ENCODE results near the gene SMAP1.

Gene SMAP1

DNA sequence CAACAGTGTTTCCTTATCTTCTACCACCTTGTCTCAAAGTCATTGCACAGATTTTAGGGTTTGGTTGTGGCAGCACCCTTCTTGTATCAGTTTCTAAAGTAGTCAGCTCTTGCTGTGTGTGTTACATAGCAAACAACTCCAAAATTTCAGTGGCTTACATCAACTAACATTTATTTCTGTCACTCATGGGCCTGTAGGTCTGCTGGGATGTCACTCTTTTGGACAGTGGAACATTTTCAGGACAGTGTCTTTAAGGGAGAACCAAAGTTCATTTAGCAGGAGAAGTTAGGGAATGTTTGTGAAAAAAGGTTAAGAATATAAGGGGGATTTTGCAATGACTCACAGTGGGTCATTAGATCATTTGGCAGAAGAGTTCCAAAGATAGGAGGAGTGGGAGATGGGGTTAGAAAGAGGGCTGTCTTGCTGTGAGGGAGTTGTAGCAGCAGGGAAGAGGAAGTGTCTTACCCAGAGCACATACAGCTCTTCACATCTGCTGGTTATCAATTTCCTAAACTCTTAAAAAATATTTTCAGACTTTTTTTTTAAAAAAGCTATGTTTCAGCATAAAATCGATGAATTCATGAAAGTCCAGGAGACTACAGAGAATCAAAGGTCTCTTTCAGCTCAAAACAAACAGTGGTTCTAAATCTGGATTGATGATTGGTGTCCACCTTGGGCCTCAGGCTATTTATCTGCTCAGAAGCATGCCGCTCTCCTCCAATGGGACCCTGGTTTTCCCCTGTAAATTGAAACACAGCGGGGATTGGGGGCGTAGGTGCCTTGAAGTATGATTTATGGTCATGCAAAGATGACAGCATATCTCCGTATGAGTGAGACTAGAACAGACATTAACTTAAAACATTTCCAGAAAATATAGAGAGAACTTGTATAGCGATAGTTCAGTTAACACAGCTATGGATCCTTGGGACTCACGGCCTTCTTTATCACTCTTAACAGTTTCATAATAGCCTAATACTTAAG lies 171.9 kb downstream of the SMAP1 start:
- DNase-seq, result no peak

DNA sequence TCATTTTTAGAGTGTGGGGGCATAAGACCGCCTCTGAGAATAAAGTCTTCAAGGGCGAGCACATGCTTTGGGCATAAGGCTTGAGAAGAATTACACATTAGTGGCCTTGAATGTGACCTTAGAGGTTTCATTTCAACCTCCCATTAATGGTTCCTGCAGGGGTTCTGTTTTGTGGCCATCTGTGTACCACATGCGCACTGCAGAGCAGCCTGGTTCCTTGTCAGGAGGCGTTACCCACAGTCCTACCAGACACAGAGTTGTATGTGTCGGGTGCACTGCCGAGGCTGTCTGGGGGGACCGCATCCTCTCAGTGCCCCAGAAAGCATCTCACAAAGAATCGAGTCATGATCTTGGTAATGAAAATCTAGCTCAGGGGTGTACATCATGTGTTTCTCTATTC lies 173.4 kb downstream of the SMAP1 start:
- no peak for DNase-seq

DNA sequence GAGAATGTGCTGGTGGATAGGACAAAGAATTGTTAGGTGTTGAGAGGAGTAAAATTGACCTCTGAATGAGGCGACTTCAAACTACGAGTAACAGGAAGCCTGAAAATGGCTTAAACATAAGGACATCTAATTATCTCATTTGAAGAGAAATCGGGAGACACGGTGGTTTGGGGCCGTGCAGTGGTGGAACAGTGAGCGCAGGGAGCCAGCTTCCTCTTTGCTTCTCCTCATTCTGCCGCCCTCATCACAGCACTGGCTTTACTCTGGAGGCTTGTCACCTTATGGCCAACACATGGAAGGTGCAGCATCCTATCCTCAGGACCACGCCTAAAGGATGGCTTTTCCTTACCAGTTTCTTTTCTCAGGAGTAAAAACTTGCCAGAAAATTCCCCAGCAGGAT lies 174.9 kb downstream of the SMAP1 start:
- DNase-seq, result no peak

DNA sequence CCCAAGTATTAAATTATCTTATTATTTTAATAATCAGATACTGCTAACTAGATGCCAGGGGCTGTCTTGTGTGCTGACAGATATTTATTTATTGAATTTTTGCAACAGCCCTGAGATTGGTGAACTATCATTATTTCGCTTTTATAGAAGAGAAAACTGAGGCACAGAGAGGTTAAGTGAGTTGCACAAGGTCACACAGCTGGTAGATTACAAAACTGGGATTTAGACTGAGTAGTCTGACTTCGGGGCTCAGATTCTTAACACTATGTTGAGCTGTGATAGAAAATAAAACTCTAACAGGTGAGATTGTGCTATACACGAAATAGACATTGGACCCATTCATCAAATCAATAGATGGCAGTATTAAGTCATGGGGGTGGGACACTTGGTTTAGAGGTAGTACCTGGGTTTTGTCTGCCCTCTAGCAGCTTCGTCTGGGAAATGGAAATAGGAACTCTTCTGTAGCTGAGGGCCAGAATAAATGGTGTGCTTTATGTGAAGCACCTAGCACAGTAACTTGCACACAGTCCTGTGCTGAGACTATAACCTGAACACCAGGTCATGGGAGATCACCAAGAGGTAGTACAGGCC lies 175.7 kb downstream of the SMAP1 start:
- DNase-seq, result no peak

DNA sequence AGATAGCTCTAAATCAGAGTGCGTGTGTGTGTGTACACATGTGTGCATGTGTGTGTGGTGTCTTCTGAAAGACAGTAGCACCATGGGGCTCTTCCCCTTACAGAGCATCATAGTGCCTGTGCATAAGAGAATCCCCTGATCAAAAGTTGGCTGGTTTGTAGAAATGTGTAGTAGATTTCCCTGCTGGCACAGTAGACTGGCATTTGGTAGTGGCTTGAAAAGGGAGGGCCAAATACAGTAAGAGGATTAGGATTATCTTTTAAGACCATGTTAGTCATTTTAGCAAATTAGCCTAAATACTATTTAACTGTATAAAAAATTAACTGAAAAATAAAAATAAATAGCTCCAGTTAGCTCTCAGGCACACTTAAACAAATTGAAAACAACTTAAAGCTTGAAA lies 176.6 kb downstream of the SMAP1 start:
- no peak for DNase-seq

DNA sequence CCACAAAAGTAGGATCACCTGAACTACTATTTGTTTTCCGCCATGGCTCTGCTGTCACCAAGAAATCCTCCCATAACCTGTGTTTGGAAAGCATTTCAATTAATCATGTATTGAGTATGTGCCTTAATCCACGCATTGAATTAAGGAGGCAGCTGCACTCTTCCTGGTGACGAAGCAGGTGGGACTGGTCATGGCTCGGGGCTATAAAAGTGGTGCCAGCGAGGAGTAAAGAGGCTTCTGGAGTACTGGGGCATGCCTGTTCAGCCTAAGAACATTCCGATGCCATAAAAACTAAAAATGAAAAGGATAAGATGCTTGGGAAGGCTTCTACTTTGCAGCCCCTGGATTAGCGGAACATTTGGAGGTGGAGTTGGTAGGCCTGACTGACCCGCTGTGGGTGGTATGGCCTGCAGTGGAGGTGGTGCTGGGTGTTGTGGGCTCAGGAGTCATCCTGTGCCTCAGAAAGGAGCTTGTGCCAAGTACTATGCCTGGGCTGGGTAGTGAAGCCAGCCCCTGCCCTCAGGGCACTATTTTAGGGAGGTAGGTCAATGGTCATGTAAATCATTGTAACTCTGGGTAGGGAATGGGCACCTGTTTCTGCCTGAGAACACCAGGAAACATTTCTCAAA lies 178.6 kb downstream of the SMAP1 start:
- DNase-seq, result no peak

DNA sequence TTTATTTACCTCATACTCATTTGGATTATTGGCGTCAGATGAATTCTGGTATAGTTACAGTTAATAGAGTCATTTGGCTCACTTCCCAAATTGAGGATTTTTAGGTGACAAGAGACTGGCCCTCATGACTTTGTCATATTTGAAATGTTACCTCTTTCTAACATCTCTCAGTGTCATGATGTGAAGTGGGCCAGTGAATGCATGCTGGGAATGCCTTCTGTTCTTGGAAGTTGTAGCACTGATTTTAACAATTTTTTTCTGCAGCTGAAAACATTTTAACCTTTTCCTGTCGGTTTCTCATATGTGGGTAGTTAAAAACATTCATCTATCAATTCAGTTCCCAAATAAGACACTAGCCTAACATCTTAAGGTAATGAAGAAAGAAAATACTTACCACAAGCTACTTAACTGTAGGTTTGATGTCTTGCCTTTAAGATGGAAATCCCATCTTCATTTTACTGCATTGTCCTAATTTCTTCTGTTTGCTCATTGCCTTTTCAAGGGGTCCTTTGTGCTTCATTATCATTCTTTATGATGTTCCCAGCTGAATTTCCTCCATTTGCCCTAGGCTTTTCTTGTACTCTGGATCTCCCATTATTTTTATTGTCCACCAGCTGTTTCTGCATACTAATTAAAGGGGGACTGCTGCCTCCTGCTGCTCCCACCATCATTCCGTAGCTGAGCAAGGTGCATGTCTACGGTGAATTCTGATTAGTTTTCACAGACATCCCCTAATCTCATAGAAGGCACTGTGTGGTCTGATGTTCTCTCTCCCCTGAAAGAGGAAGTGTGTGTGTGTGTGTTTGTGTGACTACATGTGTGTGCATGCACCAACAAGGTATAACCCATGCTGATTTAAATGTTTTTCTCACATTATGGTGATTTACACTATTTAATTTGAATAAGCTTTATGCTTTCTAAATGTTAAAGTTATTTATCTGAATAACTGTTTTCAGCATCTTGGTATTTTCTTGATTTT lies 179.7 kb downstream of the SMAP1 start:
- no peak for DNase-seq

DNA sequence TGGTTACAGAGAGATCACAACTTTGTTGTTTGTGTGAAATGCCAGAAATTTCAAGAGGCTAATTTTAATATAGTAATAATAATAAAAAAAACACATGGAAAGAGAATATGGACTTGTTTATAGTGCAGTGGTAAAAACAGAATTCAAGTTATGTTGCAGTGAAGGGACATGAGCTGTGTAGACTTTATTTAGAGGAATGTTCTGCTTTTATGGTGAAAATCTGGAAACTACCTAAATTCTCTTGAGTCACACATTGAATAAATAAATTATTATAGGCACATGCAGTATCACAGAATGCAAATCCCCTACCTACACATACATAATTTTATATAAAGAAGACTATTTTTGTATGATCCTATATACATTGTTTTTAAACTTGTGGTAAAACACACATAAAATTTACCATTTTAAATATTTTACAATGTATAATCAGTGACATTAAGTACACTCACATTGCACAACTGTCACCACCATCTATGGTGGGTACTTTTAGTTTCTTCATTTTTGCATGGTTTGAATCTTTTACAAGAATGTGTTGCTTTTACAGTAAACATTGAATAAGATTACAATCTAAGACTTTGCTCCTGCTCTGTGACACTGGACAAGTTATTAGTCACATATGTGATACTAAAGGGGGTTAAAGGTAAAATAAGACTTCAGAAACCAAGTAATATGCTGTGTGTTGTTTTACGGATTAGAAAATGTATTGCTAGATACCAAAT lies 181.8 kb downstream of the SMAP1 start:
- no peak for DNase-seq

DNA sequence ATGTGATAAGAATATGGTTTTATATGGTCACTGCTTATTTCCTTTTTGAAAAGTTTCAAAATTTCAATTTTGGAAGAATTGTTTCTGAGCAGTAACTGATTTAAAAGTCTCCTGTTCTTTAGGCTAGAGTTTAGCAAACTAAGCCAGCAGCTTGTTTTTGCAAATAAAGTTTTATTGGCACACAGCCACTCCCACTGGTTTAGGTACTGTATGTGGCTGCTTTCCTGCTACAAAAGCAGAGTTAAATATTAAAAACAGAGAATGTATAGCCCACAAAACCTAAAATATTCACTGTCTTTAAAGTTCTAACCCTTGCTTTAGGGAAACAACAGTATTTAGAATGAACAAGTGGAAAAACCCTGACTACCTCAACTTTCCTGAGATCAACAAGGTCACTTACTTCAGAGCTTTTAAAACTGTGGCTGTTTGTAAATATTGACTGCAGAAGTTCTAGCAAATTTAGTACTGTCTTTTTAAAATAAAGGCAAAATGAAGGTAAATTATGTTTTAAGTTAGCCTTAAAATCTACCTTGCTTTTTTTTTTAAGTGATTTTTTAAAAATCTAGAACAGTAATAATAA lies 185.1 kb downstream of the SMAP1 start:
- DNase-seq, result no peak

DNA sequence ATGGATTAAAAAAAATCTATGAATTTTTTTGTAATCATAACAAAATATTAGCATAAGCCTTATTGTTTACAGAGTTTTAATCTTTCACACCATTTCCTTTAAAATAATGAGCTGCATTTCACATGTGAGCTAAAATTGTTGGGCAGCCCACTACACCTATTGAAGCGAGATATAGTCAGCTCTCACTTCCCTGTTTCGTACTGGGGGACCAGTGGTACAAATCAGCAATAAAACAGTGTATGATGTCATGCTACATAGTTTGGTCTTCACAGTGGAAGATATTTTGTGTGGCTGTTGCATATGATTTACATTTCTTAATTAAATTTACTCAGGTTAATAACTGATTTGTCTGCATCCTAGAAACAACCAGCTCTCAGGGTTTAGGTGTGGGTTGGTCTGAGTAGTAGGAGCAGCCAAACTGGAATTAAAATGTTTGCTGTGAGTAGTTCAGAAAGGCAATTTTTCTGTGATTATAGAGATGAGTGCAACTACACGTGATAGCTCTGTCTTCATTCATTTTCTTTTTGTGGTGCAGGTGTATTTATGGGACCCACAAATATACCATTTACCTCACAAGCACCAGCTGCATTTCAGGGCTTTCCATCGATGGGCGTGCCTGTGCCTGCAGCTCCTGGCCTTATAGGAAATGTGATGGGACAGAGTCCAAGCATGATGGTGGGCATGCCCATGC lies 189.8 kb downstream of the SMAP1 start:
- DNase-seq, result no peak

DNA sequence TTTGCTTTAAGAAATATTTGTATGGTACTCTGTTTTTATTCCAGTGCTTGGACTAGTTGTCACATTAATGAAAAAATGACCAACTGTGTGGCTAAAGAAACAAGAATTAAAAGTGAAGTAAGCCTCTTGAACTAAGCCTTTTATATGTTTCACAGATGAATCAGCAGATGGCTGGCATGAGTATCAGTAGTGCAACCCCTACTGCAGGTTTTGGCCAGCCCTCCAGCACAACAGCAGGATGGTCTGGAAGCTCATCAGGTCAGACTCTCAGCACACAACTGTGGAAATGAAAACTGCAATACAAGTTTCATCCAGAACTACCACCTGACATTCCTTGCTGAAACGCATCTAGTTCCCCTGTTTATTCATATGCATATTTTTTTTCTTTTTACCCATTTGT lies 192.4 kb downstream of the SMAP1 start:
- no peak for DNase-seq

DNA sequence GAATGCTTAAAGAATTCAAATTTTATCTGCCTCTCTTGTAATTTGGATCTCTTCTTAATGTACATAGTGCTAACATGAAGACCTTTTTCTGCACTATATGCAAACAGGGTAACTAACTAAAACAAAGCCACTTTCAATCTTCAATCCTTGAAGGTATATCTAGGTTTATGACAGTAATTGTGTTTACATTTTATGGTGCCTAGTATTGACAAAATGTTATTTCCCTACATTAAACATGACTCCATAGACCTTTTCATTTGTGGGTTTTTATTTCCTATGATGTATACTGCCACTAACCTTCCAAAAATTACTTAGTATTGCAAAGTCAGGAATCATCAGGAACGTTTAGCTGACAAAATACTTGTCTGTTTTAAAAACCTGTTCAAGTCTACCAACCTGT lies 193.2 kb downstream of the SMAP1 start:
- no peak for DNase-seq

DNA sequence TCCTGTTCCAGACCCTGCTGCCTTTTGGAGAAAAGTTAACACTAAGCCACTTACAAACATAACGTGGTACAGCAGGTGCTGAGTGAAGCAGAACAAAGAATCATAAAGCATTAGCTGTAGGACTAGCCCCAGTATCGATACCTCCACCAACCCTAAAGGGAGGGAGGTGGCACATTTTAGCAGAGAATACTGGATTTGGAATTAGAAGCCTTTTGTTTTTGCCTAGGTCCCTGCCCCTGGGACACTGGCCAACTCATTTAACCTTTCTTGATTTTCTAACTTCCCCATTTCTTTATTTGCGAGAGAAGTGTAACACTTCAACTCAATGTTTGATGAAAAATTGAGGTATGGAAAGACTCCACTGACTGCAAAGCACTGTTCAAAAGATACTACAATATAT lies 195.7 kb downstream of the SMAP1 start:
- no peak for DNase-seq

DNA sequence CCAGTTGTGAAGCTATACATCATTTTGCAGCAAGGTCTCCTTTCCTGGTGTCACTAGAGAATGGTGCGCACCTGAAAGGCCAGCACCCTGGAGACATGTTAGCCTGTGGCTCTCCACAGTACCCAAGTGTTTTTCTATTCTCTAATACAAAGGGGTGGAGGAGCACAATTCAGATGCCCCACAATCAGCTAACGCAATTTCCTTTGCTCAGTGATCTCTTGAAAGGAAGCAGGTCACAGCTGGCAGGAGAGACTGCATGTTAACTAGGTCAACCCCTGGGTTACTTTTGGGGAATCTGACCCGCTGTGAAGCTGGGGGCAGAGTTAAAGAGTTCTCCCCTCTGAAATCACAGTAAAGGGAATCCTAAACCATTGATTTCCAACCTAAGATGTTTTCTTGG lies 196.7 kb downstream of the SMAP1 start:
- DNase-seq, result no peak

DNA sequence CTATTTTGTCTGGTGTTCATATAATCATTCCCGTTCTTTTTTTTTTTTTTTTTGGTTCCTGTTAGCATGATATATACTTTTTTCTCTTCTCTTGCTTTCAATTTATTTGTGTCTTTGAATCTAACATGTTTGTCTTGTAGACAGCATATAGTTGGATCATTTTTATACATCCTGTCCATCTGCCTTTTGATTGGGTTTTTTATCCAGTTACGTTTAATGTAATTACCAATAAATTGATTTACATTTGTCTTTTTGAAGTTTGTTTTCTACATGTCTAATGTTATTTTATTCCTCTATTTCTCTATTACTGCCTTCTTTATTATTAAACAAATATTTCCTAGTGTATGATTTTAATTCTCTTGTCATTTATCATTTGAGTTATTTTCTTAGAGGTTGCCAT lies 204.8 kb downstream of the SMAP1 start:
- no peak for DNase-seq

DNA sequence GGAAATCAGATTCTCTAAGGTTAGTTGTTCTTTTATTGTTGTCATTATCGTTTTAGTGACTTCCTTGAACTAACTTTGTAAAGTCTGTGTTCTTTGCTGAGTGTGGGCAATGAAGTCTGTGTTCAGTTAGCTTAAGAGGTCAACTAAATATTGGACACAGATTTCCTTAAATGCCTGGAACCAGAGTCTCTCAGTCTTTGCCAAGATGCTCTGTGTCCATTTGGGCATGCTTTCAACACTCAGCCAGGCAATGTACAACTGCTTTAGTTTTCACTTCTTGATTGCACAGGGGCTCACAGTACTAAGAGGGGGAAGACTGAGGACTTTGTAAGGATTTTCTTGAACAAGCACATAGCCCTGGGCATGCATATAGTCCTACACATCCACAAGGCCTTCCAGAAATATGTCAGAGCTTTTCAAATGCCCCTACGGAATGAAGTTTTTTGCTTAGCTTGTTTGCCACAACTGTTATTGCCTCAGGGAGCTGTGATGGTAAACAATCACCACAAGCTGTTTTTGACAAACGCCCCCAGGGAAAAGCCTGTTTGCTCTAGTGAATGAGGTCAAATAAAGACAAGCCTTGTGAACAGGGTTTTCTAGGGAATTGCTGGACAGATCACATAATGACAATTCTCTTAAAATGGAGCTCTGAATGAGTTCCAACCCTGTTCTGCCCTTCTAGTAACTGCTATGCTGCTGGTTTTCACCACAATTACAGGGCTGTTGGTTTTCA lies 206.7 kb downstream of the SMAP1 start:
- no peak for DNase-seq

DNA sequence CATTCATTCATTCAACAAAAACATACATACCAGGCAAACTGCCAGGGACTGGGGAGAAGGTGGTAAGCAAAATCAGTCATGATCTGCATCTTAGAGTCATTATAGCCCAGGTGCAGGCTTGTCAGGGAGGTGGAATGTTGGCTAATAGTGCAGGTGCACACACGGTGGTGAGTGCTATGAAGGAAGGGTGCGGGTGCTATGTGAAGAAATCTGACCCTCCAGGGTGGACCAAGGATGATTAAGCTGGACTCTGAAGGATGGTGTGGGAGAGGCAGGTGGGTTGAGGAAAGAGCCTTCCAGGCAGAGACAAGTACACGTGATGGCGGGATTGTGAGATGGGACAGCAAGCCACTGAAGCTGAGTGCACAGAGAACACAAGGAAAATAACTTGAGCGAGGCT lies 211.8 kb downstream of the SMAP1 start:
- no peak for DNase-seq

DNA sequence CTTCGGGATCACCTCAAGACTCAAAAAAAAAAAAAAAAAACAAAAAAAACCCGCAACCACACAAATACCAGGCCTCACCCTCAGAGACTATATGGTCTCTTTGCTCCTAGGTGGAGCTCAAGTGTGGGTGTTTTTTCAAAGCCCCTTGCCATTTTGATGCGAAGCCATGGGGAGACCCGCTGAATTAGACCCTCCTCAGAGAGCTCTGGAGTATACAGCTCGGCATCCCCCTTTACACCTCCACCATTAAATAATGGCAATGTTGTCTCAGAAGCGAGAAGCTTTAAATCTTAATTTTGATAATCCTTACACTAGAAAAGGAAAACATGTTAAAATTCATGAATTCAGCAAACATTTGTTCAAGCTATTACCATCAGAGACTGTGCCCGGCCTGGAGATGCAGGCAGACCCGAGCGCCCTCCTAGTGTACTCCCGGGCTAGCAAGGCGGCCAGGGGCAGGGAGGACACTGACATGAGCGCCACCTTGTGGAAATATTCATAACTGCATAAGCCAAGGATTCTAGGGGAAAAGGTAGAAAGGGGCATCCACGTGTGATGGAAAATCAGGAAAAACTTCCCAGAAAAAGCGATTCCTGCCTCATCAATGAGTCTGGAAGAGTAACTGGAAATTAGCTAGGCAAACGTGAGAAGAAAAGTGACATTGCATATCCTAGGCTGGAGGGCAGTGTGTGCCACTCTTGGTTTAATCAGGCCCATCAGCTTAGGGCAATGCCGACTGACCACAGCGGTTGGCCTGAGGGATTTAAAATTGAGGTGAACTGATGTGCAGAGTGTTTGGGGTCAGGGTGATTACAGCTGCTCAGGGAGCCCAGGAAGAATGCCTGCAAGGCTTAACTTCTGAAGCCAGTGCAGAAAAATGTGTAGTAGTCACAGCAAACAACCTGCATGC lies 216.6 kb downstream of the SMAP1 start:
- DNase-seq, result peak in 36 of 56 donors; percentile 3 to 61 (median 24)

All from amygdala (tissue), 56 donors.